GM19025 (cell line): ENCODE results near the gene ARHGEF7.

Experiments used
- ATAC-seq: cut with Tn5 transposase; IDR thresholded peaks from one replicate; pipeline ENCODE4 v1.9.1; 2021; ENCODE audit warnings: mild to moderate bottlenecking, low read depth, moderate library complexity; ENCODE audit not compliant: unreplicated experiment

Gene ARHGEF7

DNA sequence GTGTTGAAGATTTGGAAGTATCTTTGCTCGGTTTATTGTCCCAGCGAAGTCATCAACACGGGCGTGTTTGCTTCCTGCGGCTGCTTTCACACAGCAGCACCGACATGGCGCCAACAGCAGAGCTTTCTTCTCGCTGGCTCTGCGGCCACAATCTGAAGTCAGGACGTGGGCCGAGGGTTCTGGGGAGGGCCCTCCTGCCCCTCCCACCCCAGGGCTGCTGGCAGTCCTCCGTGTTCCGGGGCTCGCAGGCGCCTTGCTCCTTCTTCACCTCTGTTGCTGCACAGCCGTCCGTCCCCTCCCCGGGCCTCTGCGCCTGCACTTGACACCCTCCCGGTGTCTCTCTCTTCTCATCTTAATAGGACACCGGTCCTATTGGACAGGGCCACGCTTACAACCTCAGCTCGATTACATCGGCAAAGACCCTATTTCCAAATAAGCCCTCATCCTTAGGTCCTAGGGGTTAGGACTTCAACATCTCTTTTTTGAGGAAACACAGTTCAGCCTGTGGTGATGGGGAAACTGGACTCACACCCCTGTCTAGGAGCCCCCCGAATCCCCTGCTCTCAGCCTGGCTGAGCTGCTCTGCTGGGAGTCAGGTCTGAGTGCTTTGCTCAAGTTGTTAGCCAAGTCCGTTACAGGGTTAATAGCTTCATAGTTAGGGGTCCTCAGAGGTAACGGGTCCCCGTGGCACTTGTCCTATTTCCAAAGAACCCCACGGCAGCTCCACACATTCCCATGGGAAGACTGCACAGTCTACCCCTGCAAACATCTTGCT is 202.6 kb downstream of the ARHGEF7 start:
- ATAC-seq: no peak

DNA sequence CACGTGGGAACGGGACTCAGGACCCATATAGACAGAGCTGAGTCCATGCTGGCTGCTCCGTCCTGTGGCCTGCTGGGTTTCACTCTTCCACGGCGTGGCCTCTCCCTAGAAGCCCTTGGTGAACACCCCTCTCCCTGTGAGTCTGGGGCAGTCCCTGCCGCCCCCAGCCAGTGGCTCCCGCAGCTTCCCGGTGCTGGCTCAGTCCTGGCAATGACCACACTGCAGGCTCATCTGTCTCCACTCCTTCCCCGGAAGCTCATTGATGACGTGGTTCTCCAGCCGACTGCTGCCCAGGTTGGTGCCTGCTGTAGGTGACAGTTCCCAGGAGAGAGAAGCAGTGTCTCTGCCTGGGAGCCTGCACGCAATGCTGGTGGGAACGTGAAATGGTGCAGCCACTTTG is 203.3 kb downstream of the ARHGEF7 start:
- ATAC-seq: no peak

DNA sequence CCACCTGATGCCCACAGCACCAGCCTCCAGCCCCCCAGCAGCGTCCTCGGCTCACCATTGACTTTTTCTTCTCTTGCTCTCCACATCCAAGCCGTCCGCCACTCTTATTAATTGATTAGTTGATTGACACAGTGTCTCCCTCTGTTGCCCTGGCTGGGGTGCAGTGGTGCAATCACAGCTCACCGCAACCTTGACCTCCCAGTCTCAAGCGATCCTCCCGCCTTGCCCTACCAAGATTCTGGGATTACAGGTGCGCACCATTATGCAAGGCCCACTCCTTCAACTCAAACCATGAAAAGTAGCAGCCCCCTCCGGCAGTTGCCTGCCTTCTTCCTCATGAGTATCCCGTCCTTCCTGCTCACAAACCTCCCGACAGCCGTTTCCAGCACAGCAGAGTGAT is 204.4 kb downstream of the ARHGEF7 start:
- no peak for ATAC-seq

DNA sequence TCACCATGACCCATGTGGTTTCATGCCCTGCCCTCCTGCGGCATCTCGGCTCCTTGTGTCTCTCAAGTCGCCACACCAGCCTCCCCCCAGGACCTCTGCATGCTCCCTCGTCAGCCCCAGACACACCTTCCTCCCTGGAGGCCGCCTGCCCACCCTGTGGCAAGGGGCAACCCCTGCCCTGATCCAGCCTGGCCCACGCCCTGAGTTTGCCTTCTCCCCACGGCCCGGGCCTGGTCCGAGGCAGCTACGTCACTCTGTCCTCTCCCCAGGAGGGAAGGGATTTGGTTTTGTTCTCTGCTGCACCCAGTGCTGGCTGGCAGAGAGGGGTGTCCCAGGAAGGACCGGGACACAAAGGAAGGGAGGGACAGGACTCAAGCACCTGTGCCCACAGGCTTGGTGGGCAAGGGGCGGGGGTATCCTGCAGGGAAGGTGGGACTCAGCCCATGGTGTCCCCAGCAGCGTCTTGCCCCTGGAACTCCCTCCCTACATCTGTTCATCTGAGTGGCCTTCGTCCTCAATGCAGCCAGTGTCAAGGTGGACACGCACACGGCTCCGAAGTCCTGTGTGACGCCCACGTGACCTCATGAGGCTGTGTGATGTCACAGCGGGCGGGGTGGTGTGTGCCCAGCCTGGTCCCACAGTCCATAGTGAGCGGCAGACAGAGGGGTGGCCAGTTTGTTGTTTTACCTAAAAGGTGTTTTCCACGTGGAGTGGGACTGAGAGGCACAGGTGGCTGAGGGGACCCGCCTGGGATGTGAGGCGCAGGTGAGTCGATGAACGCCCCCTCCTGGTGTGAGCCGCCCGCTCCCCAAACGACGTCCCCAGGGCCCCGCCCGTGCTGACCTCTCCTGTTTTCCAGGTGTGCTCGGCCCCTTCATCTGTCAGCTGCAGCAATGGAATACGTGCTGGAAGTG is 205.1 kb downstream of the ARHGEF7 start, which contains the start of gene TEX29:
Gene TEX29 (plus strand): TSS at position 645 of the 914 bp plus-strand sequence. CDS start 249 bp downstream, at position 894.
- no peak for ATAC-seq

DNA sequence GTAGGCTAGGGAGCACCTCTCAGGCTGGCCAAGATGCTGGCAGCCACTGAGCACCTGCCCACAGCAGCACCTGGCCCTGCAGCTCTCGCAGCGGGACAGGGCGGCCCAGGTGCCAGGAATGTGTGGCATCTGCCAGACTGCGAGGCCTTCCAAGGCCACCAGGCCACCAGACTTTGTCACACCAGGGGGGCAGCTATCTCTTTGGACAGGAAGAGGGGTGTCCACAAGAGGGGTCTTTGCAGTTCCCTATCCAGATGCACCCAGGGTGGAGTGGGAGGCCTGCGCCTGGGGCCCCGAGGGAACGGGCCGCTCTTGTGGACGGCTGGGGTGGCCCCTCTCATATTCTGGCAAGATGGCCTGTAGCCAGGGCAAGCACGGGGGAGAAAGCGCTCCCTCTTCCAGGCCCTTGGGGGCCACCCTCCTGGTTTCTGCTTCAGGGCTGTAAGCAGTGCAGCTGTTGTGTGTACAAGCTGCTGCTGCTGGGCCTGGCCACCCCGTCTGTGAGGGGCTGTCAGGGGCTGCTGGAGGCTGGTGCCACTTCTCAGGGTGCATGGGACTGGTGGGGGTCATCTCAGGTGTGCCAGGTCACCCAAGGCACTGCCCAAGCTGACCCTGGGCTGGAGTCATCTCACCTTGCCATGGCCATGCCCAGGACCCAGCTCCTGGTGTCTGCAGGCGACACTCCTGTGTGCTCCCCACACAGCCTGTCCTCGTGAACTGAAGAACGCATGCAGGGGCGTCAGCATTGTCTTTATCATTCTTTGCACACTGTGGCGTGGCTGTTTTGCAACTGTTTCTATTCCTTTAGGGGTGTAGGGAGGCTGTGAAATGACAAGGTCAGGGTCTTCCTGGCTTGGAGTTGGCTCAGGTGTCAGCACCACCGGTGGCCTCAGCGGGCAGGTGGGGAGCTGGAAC is 207.1 kb downstream of the ARHGEF7 start:
- no peak for ATAC-seq

DNA sequence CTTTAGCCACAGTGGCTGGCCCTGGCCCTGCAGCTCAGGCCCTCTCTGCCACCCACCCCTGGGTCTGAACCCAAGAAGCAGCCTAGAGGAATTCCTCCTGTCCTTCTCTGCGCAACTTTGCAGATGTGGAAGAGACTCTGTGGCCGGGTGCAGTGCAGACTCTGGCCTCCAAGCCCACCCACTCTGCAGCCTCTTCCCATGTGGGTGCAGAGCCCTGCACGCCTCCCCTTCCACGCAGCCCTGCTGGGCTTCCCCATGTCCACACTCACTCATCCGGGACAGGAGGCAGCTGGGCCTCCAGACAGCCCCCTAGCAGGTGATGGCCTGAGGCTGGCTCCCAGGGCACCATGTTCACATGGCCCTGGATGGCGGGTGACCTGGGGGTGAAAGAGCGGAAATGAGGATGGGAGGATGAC is 207.8 kb downstream of the ARHGEF7 start:
- no peak for ATAC-seq

DNA sequence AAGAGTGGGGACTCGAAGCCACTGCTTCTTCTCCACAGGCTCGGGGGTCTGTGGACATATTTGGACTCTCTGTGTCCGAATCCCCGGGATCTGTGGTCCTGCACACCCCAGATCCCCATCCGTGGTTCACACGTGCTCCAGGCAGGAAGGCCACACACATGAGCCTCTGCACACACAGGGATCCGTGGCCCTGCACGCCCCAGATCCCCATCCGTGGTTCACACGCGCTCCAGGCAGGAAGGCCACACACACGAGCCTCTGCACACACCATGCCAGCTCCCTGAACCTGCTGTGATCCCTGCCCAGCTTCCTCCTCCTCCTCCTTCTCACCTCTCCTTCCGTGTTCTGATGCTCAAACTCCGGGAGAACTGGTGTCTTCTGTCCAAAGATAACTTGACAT is 208.4 kb downstream of the ARHGEF7 start:
- ATAC-seq: no peak

DNA sequence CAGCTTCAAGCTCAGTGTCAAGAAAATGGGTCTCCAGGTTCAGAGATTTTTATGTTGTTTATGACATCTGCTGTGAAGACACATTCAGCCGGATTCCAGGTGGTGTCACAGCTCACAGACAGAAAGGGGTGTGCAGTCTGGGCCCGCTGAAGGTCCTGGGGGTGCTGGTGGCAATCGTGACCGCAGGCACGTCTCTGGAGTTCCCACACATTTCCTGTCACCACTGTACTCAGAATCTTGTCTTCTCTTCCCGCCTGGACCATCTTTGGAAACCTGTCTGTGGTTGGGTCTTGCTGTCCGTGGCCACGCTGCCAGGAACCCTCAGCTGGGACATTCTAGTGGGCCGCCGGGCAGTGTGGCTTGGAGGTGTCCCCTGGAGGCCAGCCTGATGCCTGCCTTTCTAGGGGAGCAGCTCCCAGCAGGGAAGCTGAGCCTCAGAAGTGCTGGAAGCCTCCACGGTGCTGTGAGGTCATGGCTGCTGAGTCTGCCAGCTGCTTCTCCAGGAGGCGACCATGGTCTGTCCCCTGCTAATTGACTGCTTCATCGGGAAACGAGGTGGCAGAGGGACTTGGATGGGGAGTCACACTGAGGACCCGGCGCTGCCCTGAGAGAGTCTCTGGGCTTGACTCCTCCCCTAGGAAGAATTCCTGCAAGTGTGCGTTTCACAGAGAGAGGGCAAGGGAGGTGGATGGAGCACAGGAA is 209.0 kb downstream of the ARHGEF7 start:
- ATAC-seq: no peak

DNA sequence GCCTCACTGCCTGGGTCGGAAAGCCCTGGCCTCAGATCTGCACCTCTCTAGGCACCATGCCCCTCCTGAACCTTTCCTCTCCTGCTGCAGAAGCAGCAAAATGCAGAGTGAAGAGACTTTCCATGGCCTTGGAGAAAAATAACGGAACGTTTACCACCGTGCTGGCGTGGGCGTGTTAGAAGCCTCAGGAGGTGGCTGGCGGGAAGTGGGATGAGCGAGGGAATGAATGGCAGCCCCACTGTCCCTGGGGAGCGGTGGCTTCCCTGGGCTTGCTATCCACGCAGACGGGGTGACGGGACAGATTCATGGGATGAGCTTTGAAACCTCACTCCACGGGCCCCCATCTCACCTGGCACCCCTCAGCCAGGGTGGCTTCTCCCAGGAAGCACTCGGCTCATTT is 209.6 kb downstream of the ARHGEF7 start:
- ATAC-seq: no peak

DNA sequence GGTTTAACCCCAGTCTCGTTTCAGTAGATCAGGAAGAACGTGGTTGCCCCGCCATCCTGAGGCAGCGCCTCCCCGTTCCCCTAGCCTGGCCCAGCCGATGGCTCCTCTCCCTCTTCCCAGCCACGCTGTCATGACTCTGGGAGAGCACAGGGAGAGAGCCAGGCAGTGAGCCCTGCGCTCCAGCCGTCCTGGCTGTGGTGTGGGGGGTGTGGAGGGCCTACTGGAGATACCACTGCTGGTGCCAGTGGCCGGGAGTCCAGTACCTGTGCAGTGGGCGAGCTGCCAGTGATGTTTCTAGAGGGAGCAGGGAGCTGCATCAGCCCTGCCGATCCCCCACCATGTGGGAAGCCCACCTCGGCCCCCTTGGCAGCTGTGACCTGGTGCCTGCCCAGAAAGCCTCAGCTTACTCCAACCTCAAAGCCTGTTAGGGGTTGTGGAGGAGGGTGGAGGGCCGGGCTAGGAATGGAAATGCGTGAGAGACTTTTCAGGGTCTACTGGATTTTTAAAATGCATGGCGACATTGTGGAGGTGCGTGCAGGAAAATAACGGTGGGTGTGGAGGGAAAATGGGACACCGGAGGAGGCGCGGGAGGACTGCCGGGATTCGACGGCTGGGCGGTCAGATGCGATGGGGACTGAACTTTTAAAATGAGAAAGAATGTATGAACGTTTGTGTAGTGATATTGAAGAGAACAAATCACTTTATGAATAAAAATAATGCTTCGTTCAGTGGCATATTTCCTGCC is 210.2 kb downstream of the ARHGEF7 start:
- ATAC-seq: no peak

DNA sequence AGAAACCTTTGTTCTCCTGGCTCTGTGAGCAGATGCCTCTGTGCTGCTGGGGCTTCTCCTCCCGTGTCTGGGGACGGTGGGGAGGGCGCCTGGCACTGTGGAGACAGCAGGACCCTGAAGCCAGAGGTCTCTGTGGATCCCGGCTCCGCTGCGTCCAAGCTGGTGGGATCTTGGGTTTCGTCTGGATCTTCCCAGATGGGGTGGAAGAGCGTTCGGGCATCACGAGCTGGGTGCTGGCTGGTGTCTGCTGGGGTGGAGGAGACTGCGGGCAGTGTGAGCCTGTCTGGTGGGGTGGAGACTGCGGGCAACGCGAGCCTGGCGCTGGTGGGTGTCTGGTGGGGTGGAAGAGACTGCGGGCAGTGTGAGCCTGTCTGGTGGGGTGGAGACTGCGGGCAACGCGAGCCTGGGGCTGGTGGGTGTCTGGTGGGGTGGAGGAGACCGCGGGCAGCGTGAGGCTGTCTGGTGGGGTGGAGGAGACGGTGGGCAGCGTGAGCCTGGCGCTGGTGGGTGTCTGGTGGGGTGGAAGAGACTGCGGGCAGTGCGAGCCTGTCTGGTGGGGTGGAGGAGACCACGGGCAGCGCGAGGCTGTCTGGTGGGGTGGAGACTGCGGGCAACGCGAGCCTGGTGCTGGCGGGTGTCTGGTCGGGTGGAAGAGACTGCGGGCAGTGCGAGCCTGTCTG is 211.0 kb downstream of the ARHGEF7 start:
- no peak for ATAC-seq

DNA sequence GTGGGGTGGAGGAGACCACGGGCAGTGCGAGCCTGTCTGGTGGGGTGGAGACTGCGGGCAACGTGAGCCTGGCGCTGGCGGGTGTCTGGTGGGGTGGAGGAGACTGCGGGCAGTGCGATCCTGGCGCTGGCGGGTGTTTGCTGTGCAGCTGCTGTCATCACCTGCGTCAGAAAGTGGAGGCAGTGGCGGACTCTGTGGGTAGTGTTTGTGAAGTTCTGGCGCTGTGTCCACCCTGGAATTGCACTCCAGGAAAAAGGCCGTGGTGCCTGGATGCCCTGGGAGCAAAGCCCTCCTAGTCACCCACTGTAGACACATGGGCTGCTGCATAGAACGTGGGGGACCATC is 211.5 kb downstream of the ARHGEF7 start:
- ATAC-seq: no peak

DNA sequence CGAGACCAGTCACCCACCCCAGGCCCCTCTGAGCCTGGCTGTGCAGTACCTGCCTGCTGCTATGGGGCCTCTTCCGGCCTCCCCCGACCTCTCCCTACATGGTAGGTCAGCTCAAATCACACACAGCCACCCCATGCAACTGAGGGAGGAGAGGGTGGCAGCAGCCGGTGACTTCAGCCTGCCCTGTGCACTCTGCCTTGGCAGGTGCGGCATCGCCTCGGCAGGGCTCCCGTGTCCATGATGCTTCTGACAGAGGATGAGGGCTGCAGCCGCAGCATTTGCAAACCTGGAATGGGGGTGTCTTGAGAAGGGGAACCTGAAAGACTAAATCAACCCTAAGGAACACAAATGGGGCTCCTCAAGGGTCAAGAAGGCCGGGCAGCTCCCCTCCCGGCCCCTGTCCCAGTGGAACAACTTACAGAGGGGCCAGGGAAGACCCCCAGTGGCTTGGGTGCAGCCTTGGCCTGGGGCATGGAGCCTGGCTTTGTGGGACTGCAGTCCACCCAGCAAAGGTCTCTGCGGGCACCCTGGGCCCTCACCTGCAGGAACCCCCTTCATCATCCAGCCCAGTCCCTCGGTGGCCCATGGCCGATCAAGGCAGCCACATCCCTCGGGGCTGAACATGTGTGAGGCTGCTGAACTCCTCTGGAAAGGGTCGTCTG is 212.0 kb downstream of the ARHGEF7 start:
- ATAC-seq: no peak

DNA sequence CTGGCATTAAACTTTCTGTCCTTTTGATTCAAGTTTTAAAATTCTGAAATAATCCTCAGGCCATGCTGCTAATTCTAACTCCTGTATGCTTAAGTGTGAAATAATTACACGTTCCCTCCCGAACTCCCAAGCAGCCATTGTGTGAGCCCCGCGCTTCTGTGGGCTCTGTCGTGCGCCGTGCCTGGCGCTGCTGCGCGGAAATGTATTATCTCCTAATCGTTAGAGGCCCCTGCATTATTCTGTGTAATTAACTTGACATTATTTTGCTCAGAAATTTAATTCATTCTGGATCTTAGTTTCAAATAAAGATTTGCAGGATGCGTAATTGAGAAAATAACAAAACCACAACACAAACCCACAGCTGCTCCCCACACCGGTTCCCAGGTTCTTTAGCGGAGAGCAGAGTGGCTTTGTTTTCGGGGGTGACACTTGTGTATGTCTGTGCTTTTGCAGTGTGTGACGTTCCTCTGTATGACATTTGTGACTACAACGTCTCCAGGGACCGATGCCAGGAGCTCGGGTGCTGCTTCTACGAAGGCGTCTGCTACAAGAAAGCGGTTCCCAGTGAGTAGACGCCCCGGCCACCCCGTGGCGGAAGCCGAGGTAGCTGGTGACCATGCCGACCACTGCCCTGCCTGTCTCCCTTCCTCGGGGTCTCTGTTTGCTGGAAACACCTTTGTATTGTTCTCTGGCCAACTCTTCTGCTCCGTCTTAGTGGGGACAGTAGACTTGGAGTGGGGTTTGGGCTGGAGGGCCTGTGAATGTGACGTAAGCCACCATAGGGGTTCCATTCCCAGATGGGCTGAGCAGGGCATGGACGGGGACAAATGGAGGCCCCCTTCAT is 212.8 kb downstream of the ARHGEF7 start:
- no peak for ATAC-seq

DNA sequence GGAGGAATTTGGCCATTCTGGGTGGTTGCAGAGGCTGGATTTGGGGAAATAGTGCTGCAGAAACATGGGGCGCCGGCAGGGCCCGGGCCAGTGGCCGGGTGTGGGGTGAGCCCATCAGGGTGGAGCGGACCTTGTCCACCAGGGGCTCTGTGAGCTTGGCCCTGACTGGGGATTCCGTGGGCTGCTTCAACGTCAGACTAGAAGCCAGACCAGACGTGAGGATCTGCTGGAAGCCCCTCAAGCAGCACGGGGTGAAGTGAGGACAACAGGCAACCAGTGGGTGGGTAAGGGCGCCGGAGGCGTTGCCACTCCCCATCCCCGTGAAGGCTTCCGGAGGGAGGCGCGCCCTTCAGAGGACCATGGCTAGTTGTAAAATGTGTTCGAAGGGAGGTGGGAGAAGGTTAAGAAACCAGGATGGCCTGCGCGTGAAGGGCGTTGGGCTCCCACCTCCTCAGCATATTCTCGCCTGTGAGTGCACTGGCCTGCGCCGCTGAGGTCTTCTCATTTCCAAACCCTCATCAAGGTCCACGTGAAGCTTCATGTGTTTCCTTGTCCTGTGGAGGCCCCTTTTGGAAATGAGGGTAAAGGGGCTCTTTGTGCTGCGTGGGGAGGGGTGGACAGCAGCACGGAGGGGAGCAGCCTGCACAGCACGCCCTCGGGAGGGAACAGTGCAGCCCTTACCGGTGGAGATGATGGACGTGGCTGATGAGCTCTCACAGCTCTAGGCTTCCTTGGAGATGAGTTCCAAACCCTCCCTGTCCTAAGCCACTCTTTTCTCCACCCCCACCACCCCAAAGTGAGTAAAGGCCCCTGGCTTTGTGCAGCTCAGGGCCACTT is 213.7 kb downstream of the ARHGEF7 start:
- ATAC-seq: no peak

DNA sequence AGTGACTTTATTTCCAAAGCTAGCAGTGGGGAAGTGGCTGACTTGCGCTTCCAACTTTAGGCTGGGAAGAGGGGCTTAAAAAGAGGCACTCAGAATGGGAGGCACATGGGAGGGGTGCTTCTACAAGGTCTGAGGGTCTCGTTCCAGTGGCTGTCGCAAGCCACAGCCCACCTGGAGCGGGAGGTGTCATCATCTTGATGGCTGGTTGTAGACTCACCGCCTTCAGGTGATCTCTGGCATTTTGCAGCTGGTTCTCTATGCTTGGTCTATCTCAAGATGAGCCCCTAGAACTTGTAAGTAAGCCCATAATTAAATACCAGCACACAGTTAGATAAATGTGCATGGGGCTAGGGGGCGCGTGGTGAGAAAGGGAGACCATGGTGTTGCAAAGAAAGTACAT is 214.5 kb downstream of the ARHGEF7 start:
- ATAC-seq: no peak
